Loucy (cell line): ENCODE data around the gene AGBL4.

Experiments used
- H2AFZ ChIP-seq: fragments of 200-600 bp; sonication (generic); 2 replicates; pipeline ENCODE4 v1.6.0; 2016; ENCODE audit warnings: antibody characterized with exemption, mild to moderate bottlenecking, low read length, moderate library complexity
- H3F3A ChIP-seq: fragments of 200-600 bp; 2 replicates; pipeline ENCODE4 v1.6.0; 2016; ENCODE audit warnings: antibody characterized with exemption, low read depth, mild to moderate bottlenecking
- H3K27me3 ChIP-seq: fragments of 200-600 bp; sonication (generic); 2 replicates; pipeline ENCODE4 v1.6.1; 2014; ENCODE audit warnings: low read length, mild to moderate bottlenecking; ENCODE audit not compliant: insufficient read depth, poor library complexity, severe bottlenecking
- H3K36me3 ChIP-seq: fragments of 200-600 bp; sonication (generic); 2 replicates; pipeline ENCODE4 v1.6.1; 2016; ENCODE audit warnings: low read length; ENCODE audit not compliant: insufficient read depth
- H3K4me1 ChIP-seq: fragments of 200-600 bp; sonication (generic); 2 replicates; pipeline ENCODE4 v1.5.1; 2014; ENCODE audit warnings: low read length, mild to moderate bottlenecking; ENCODE audit not compliant: insufficient read depth, poor library complexity, severe bottlenecking
- H3K4me2 ChIP-seq: fragments of 200-600 bp; sonication (generic); 2 replicates; pipeline ENCODE4 v1.6.0; 2014; ENCODE audit warnings: antibody characterized with exemption, low read length, low read depth, mild to moderate bottlenecking; ENCODE audit not compliant: poor library complexity, severe bottlenecking
- H3K4me3 ChIP-seq: fragments of 200-600 bp; sonication (generic); 2 replicates; pipeline ENCODE4 v1.5.1; 2014; ENCODE audit warnings: low read length, mild to moderate bottlenecking, mixed read lengths; ENCODE audit not compliant: poor library complexity, severe bottlenecking
- H3K79me2 ChIP-seq: fragments of 200-600 bp; sonication (generic); 2 replicates; pipeline ENCODE4 v1.6.1; 2014; ENCODE audit warnings: low read length; ENCODE audit not compliant: insufficient read depth
- H3K9ac ChIP-seq: fragments of 200-600 bp; sonication (generic); 2 replicates; pipeline ENCODE4 v1.6.0; 2014; ENCODE audit warnings: mild to moderate bottlenecking, low read depth, low read length, moderate library complexity; ENCODE audit not compliant: poor library complexity, severe bottlenecking
- H3K9me2 ChIP-seq: fragments of 200-600 bp; sonication (generic); replicated peaks from 2 replicates; pipeline ENCODE4 v1.6.1; 2016; ENCODE audit warnings: low read depth, low read length, mixed read lengths
- H3K9me3 ChIP-seq: fragments of 200-600 bp; sonication (generic); 2 replicates; pipeline ENCODE4 v1.6.1; 2014; ENCODE audit warnings: mild to moderate bottlenecking, antibody characterized with exemption, low read length, low read depth; ENCODE audit not compliant: insufficient read depth
- H4K20me1 ChIP-seq: fragments of 200-600 bp; sonication (generic); 2 replicates; pipeline ENCODE4 v1.6.0; 2014; ENCODE audit warnings: antibody characterized with exemption, low read length, mild to moderate bottlenecking; ENCODE audit not compliant: insufficient read depth, poor library complexity, severe bottlenecking
- CTCF ChIP-seq: fragments of 200-600 bp; sonication (generic); conservative IDR thresholded peaks from 2 replicates; pipeline ENCODE4 v1.5.1; 2014; ENCODE audit warnings: mild to moderate bottlenecking, antibody characterized with exemption, low read length
- EZH2phosphoT487 ChIP-seq: fragments of 200-600 bp; IDR thresholded peaks from 2 replicates; pipeline ENCODE4 v1.6.1; 2018; ENCODE audit warnings: antibody characterized with exemption, mild to moderate bottlenecking, moderate library complexity, borderline replicate concordance

Gene AGBL4

GRCh38 chr1:48771561-48771960 is 1252.2 kb downstream of the AGBL4 start:
- Histone ChIP-seq H2AFZ (no peak overlapping the region), H3K9me3 (no peaks in the 10 kb centered on the region), H3F3A (no peaks in the 10 kb centered on the region), H3K27me3 (no peaks in the 10 kb centered on the region), H3K9ac (peak overlapping the region; percentile 23), H3K4me1 (peaks cover 80% of the 10 kb centered on the region), H3K79me2 (peaks cover 100% of the 10 kb centered on the region), H3K9me2 (no peaks in the 10 kb centered on the region), H4K20me1 (peaks cover 78% of the 10 kb centered on the region), H3K36me3 (peaks cover 9% of the 10 kb centered on the region; the same call in 1 of the 2 replicates), H3K4me2 (peak overlapping the region; percentile 91), H3K4me3 (peak overlapping the region; percentile 95)
- TF ChIP-seq CTCF (no peak), EZH2phosphoT487 (no peak)

- H3F3A ChIP-seq = no peaks in the 10 kb centered on the region
- peaks cover 54% of the 10 kb centered on the region for H3K4me1 ChIP-seq
- H3K4me2 ChIP-seq = peak overlapping the region; percentile 91
- H3K9me2 ChIP-seq = no peaks in the 10 kb centered on the region
- no peaks in the 10 kb centered on the region for H3K27me3 ChIP-seq
- no peaks in the 10 kb centered on the region for H3K9me3 ChIP-seq
- H3K9ac ChIP-seq = peak overlapping the region; percentile 45
- peaks cover 23% of the 10 kb centered on the region; the same call in 1 of the 2 replicates for H3K36me3 ChIP-seq
- no peak overlapping the region for H2AFZ ChIP-seq
- TF ChIP-seq EZH2phosphoT487 (no peak), CTCF (no peak)
- peaks cover 100% of the 10 kb centered on the region for H3K79me2 ChIP-seq
- peak overlapping the region; percentile 95 for H3K4me3 ChIP-seq
- peaks cover 68% of the 10 kb centered on the region for H4K20me1 ChIP-seq
Observed at GRCh38 chr1:48767975-48768510, 1255.7 kb downstream of the AGBL4 start.

- no peak overlapping the region for H2AFZ ChIP-seq
- no peak for TF ChIP-seq EZH2phosphoT487
- no peak for TF ChIP-seq CTCF
Observed at GRCh38 chr1:48765335-48765734, 1258.4 kb downstream of the AGBL4 start.

More at GRCh38 chr1:48765335-48765734, 1258.4 kb downstream of the AGBL4 start:
- no peaks in the 10 kb centered on the region for H3F3A ChIP-seq
- H3K4me1 ChIP-seq = peaks cover 31% of the 10 kb centered on the region
- peak overlapping the region; percentile 15 for H3K4me2 ChIP-seq
- H3K9me3 ChIP-seq = no peaks in the 10 kb centered on the region
- no peak overlapping the region for H3K4me3 ChIP-seq
- H3K27me3 ChIP-seq = no peaks in the 10 kb centered on the region
- peaks cover 46% of the 10 kb centered on the region; the same call in 1 of the 2 replicates for H3K36me3 ChIP-seq
- no peaks in the 10 kb centered on the region for H3K9me2 ChIP-seq
- H3K9ac ChIP-seq = no peak overlapping the region
- peaks cover 99% of the 10 kb centered on the region for H3K79me2 ChIP-seq
- H4K20me1 ChIP-seq = peaks cover 57% of the 10 kb centered on the region
